ENCODE measurements around the gene CDH13. TPM values are rescaled to one million over a fixed set of nuclear protein-coding genes. Genes with fewer than 3 reads are reported as not detected.

CDH13 gene
- total and polyA plus RNA-seq, 10 of the 15 experiments (the other 5 are each of a cell fraction or from before 2014, with no cell fraction given): under 0.01 to 0.05 TPM; not detected in 8

DNA sequence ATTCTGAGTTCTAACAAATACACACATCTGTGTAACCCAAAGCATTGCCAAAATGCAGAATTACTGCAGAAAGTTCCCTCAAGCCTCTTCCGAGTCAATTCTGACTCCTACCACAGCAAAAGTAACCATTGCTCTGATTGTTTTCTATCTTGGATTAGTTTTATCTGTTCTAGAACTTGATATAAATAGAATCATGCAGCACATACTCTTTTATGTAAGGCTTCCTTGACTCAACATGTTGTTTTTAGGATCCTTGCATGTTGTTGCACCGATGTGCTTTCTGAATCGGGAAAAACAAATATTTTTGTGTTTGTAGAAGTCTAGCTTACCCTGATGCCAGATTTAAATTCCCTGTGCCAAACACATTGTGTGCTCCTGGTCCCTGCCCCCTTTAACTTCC, 140.4 kb downstream of the CDH13 start (continued):
- TF ChIP-seq, protein P1, sequence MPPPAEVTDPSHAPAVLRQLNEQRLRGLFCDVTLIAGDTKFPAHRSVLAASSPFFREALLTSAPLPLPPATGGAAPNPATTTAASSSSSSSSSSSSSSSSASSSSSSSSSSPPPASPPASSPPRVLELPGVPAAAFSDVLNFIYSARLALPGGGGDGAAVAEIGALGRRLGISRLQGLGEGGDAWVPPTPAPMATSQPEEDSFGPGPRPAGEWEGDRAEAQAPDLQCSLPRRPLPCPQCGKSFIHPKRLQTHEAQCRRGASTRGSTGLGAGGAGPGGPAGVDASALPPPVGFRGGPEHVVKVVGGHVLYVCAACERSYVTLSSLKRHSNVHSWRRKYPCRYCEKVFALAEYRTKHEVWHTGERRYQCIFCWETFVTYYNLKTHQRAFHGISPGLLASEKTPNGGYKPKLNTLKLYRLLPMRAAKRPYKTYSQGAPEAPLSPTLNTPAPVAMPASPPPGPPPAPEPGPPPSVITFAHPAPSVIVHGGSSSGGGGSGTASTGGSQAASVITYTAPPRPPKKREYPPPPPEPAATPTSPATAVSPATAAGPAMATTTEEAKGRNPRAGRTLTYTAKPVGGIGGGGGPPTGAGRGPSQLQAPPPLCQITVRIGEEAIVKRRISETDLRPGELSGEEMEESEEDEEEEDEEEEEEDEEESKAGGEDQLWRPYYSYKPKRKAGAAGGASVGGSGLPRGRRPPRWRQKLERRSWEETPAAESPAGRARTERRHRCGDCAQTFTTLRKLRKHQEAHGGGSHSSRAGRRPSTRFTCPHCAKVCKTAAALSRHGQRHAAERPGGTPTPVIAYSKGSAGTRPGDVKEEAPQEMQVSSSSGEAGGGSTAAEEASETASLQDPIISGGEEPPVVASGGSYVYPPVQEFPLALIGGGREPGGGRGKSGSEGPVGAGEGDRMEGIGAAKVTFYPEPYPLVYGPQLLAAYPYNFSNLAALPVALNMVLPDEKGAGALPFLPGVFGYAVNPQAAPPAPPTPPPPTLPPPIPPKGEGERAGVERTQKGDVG (CRISPR knock-in tag; IDR thresholded peaks at IDR 0.05): no peak
- TF ChIP-seq SMAD5 (IDR thresholded peaks at IDR 0.05; ENCODE audit: low read depth): no peak
- TF ChIP-seq NR2C1 (IDR thresholded peaks at IDR 0.05): no peak
- TF ChIP-seq ZNF384 (IDR thresholded peaks at IDR 0.05; ENCODE audit: borderline replicate concordance, low read depth, low read length): no peak

DNA sequence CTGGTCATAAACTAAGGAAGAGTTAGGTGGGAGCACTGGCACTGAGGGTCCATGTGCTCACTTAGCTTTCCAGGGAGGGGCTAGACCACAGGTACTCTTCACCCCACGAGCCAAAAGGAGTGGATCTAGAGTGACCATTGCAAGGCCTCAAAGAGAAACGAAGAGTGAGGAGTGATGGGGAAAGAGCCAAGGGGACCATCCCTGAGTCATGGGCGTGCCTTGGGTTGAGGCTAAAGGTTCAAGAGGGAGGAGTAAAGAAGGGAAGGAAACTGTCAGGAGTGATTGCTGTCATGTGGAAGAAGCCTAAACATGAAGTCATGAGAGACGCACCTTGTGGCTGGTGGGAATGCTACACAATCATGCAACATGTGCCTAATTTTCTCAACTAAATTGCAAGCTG, 141.0 kb downstream of the CDH13 start:
- H3K4me3 ChIP-seq: no peak overlapping the region
- intact Hi-C loops (cut with micrococcal nuclease; ENCODE audit: unreplicated experiment) (no loop called here), in situ Hi-C loops (cut with MboI) (no loop called here)
- H3K27ac ChIP-seq (ENCODE audit: control insufficient read depth, insufficient read depth): no peak overlapping the region
- H3K79me2 ChIP-seq (ENCODE audit: control insufficient read depth, insufficient read depth, low read length): no peaks in the 10 kb centered on the region
- SMC1A ChIA-PET (ENCODE audit: uncharacterized antibody, unreplicated experiment): no interaction called here
- no peak overlapping the region for H3K9ac ChIP-seq (ENCODE audit: control insufficient read depth, insufficient read depth, low read length)
- RAD21 ChIA-PET (ENCODE audit: unreplicated experiment): no interaction called here
- 0 out of 4 replicates have a peak, but pooled peaks cover 0 to 2% of the 10 kb centered on the region in 2 experiments for H3K27me3 ChIP-seq (replicated peaks in 1 of 2; ENCODE audit: control insufficient read depth in 2 of 2, insufficient read depth in 2 of 2, low read length in 1 of 2)
- POLR2A ChIA-PET: no interaction called here
- H3K9me3 ChIP-seq (replicated peaks; ENCODE audit: control insufficient read depth, insufficient read depth, low read length): no peaks in the 10 kb centered on the region
- WGBS (ENCODE audit: insufficient coverage, insufficient replicate concordance, low lambda C conversion rate, missing lambda C conversion rate): 19% methylated on average over 4 of the region's 4 CpGs
- no peak overlapping the region for H3K4me2 ChIP-seq (ENCODE audit: control insufficient read depth, insufficient read depth)
- no peak for DNase-seq (ENCODE audit: low read depth, low spot score)
- no peak overlapping the region for H2AFZ ChIP-seq (ENCODE audit: control insufficient read depth, low read depth, low read length)
- no peaks in the 10 kb centered on the region for H4K20me1 ChIP-seq (ENCODE audit: control insufficient read depth, insufficient read depth)
- H3K4me1 ChIP-seq (ENCODE audit: control insufficient read depth, insufficient read depth, low read length): no peaks in the 10 kb centered on the region
- no peaks in the 10 kb centered on the region for H3K36me3 ChIP-seq (ENCODE audit: control insufficient read depth in 2 of 2, insufficient read depth in 2 of 2, low read length in 1 of 2)
- TF ChIP-seq, protein P2, sequence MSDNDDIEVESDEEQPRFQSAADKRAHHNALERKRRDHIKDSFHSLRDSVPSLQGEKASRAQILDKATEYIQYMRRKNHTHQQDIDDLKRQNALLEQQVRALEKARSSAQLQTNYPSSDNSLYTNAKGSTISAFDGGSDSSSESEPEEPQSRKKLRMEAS (IDR thresholded peaks at IDR 0.05; ENCODE audit: low read depth, low read length): no peak
- no peak for TF ChIP-seq EGR1 (IDR thresholded peaks at IDR 0.05; ENCODE audit: borderline replicate concordance in 1 of 2, low read depth in 2 of 2, low read length in 2 of 2)
- no peak for TF ChIP-seq CBX3 (IDR thresholded peaks at IDR 0.05; ENCODE audit: borderline replicate concordance, low read depth)
- TF ChIP-seq ZNF384 (IDR thresholded peaks at IDR 0.05; ENCODE audit: borderline replicate concordance, low read depth, low read length): no peak
- no peak for TF ChIP-seq GATAD2B (conservative IDR thresholded peaks at IDR 0.05; ENCODE audit: low read depth)
- TF ChIP-seq SKIL (IDR thresholded peaks at IDR 0.05; ENCODE audit: low read depth, poor library complexity, severe bottlenecking): no peak
- TF ChIP-seq RBBP5 (conservative IDR thresholded peaks at IDR 0.05): no peak
- no peak for TF ChIP-seq SIX5 (IDR thresholded peaks at IDR 0.05; ENCODE audit: low read depth, low read length, severe bottlenecking)
- TF ChIP-seq, protein P3, sequence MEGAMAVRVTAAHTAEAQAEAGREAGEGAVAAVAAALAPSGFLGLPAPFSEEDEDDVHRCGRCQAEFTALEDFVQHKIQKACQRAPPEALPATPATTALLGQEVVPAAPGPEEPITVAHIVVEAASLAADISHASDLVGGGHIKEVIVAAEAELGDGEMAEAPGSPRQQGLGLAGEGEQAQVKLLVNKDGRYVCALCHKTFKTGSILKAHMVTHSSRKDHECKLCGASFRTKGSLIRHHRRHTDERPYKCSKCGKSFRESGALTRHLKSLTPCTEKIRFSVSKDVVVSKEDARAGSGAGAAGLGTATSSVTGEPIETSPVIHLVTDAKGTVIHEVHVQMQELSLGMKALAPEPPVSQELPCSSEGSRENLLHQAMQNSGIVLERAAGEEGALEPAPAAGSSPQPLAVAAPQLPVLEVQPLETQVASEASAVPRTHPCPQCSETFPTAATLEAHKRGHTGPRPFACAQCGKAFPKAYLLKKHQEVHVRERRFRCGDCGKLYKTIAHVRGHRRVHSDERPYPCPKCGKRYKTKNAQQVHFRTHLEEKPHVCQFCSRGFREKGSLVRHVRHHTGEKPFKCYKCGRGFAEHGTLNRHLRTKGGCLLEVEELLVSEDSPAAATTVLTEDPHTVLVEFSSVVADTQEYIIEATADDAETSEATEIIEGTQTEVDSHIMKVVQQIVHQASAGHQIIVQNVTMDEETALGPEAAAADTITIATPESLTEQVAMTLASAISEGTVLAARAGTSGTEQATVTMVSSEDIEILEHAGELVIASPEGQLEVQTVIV (IDR thresholded peaks at IDR 0.05; ENCODE audit: borderline replicate concordance, partially characterized antibody): no peak
- no peak for TF ChIP-seq RCOR1 (conservative IDR thresholded peaks at IDR 0.05; ENCODE audit: low read depth, low read length)
- CTCF ChIA-PET: interaction anchor here (0.7 kb wide), 1 partner anchor 12 kb away, joined by 3 read pairs; no protein-coding TSS in a partner anchor
- no peak for ATAC-seq
- no peak for FAIRE-seq
- BruUV-seq (replicated peaks): no TSS peak
